Fibroblast of skin of back (primary cell): ENCODE data around the gene WBP1L.
A peak's percentile ranks its signal among the peaks of the same experiment; 100 is the strongest.
"Not testable (repeated sequence)": the region's sequence is repeated elsewhere in the genome, so short reads cannot be mapped to it uniquely, and the experiment has no call there.

Experiments used
- DNase-seq: peaks from one replicate; pipeline ENCODE4 v3.0.0-alpha.2; 2013

WBP1L gene

GRCh38 chr10:102843139-102843538, 99.4 kb downstream of the WBP1L start:
- DNase-seq, result not testable (repeated sequence)

DNA sequence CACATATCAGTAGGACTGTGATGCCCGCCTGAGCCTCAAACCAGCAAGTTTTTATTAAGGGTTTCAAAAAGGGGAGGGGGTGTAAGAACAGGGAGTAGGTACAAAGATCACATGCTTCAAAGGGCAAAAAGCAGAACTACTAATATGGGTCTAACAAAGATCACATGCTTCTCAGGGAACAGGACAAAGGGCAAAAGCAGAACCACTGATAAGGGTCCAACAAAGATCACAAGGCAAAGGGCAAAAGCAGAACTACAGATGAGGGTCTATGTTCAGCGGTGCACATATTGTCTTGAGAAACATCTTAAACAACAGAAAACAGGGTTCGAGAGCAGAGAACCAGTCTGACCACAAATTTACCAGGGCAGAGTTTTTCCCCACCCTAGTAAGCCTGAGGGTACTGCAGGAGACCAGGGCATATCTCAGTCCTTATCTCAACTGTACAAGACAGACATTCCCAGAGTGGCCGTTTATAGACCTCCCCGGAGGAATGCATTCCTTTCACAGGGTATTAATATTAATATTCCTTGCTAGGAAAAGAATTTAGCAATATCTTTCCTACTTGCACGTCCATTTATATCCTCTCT, 100.5 kb downstream of the WBP1L start:
- DNase-seq, result not testable (repeated sequence)

- no peak for DNase-seq
Measured at GRCh38 chr10:102845352-102845902, 101.7 kb downstream of the WBP1L start.

DNA sequence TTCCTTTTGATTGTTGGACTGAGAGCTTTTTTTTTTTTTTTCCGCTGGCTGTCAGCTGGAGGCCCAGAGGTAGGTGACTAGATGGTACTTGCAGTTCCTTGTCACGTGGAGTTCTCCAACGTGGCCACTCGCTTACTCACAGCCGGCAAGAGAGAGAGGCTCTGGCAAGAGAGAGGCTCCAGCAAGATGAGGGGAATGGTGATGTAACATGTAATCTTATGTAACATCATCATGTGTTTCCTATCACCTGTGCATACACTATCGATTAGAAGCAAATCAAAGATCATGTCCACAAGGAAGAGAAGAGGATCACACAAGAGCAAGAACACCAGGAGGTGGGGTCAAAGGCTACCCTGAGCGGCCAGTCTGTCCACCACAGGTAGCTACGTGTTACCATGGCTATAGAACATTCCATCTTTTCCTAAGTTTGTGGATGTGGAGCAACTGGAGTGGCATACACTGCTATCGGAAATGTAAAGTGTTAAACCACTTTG, 106.3 kb downstream of the WBP1L start:
- no peak for DNase-seq

DNA sequence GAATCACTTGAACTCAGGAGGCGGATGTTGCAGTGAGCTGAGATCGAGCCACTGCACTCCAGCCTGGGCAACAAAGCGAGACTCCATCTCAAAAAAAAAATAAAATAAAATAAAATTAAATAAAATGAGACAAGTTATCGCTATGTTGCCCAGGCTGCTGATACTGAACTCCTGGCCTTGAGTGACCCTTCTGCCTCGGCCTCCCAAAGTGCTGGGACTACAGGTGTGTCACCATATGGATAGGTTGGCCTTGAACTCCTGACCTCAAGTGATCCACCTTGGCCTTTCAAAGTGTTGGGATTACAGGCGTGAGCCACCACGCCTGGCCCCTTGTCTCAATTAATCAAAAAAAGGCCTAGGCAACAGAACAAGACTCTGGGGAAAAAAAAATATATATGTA, 109.5 kb downstream of the WBP1L start:
- not testable (repeated sequence) for DNase-seq

DNA sequence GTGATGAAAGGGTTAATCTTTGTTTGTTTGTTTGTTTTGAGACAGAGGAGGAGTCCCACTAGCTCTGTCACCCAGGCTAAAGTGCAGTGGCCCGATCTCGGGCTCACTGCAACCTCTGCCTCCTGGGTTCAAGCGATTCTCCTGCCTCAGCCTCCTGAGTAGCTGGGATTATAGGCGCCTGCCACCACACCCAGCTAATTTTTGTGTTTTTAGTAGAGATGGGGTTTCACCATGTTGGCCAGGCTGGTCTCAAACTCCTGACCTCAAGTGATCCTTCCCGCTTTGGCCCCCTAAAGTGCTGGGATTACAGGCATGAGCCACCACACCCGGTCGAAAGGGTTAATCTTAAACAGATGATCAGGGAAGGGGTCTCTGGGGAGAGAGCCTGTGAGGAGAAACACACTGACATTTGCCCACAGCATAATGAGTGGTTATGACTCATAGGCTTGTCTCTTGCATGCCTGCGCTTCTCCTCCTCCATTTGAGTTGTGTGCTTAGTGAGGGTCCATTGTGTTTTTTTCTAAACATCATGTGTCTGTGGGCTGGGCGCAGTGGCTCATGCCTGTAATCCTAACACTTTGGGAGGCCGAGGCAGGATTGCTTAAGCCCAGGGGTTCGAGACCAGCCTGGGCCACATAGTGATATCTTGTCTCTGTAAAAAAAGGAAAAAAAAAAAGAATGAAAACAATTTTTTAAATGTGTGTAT, 112.1 kb downstream of the WBP1L start:
- DNase-seq, result peak; percentile 99

GRCh38 chr10:102856758-102857424, 113.1 kb downstream of the WBP1L start:
- DNase-seq, result no peak

DNA sequence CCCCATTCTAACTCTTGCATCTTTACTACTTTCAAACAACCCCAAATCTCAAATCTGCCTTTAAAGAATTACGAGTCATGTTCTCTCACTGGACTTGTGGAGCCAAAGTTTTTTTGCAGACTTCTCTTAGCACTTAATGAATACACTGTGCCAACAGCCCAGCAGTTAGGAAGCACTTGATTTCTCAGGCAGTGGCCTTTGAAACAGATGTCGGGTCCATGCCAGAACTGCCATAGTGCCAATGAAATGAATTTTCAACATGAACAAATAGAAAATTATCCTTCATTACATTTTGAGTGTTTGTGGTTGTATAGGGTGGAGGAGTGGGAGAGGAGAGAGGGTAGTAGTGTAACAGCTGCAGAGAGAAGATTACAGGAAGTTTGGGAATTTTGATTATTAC, 116.2 kb downstream of the WBP1L start:
- no peak for DNase-seq

GRCh38 chr10:102863660-102864059, 119.9 kb downstream of the WBP1L start:
- no peak for DNase-seq

DNA sequence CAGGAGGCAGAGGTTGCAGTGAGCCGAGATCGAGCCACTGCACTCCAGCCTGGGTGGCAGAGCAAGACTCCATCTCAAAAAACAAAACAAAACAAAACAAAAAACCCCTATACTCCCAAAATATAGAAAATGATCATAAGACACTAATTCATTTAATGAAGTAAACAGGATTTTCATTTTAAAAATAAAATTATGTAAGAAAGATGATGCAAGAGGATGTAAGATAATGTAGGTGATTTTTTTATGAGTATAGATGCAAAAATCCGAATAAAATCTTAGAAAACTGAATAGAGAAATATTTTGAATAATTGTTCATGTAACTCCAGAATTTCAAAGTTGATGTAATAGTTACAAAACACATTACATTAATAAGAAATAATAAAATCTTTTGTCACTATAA, 121.9 kb downstream of the WBP1L start:
- no peak for DNase-seq
